HG02642 (cell line): Measurements from ENCODE around the gene SLCO2B1.
A peak's percentile ranks its signal among the peaks of the same experiment; 100 is the strongest.
"Not testable (repeated sequence)": the region's sequence is repeated elsewhere in the genome, so short reads cannot be mapped to it uniquely, and the experiment has no call there.

Source experiments
- ATAC-seq: cut with Tn5 transposase; IDR thresholded peaks from one replicate; pipeline ENCODE4 v1.9.1; 2021; ENCODE audit warnings: mild to moderate bottlenecking; ENCODE audit not compliant: unreplicated experiment, poor library complexity

The SLCO2B1 gene, protein sequence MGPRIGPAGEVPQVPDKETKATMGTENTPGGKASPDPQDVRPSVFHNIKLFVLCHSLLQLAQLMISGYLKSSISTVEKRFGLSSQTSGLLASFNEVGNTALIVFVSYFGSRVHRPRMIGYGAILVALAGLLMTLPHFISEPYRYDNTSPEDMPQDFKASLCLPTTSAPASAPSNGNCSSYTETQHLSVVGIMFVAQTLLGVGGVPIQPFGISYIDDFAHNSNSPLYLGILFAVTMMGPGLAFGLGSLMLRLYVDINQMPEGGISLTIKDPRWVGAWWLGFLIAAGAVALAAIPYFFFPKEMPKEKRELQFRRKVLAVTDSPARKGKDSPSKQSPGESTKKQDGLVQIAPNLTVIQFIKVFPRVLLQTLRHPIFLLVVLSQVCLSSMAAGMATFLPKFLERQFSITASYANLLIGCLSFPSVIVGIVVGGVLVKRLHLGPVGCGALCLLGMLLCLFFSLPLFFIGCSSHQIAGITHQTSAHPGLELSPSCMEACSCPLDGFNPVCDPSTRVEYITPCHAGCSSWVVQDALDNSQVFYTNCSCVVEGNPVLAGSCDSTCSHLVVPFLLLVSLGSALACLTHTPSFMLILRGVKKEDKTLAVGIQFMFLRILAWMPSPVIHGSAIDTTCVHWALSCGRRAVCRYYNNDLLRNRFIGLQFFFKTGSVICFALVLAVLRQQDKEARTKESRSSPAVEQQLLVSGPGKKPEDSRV

GRCh38 chr11:75150879-75151278, at the start of gene SLCO2B1:
TSS of gene SLCO2B1 (plus strand) at chr11:75151107. CDS start at chr11:75151382, 275 bp downstream.
- ATAC-seq: no peak

- ATAC-seq: no peak
Observed at GRCh38 chr11:75101424-75102128, 49.3 kb upstream of the SLCO2B1 start.

DNA sequence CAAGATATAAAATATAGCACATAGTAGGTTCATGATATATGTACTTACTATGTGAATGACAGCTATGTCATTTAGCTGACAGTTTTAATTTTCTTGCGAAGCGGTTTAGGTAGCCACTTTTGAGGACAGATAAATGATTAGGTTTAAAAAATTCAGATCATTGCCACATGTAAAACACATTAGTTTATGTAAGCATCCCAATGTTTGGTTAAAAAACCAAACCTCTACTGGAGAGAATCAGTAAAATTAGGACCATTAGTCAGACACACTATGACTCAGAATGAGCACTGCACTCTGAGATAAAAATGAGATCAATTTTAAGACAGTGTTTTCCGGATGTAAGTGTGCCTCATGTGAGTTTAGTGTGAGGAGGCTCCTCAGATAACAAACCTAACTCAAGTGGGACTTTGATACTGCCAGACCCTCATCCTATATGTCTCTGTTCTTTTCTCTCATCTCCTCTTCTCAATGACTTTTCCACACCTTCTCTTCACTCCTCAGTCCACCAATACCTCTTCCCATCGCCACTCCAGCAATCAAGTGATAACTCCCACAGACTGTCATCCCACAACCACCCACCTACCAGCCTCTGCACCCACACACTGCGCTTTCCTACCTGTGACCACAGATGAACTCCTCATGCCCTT, 47.4 kb upstream of the SLCO2B1 start:
- no peak for ATAC-seq

DNA sequence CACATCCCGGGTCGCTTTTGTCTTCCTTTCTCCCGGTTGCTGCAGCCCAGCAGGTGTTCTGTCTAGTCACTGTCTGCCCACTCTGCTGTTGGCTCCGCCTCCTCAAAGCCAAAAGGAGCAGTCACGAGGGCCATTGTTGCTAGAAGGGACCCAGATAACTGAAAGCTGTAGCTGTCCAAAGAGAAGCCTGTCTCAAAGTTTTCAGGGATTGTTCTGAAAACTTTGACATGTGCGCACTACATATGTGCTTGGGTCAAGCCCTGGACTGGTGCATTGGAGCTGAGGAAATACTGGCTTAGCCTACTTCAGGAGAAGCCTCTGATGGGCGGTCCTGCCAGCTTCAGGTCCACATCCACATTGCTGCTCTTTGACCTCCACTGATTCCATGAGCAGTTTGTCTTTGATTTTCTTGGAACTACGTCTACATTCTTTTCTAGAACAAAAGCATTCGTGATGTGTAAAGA, 45.4 kb upstream of the SLCO2B1 start:
- ATAC-seq: no peak

DNA sequence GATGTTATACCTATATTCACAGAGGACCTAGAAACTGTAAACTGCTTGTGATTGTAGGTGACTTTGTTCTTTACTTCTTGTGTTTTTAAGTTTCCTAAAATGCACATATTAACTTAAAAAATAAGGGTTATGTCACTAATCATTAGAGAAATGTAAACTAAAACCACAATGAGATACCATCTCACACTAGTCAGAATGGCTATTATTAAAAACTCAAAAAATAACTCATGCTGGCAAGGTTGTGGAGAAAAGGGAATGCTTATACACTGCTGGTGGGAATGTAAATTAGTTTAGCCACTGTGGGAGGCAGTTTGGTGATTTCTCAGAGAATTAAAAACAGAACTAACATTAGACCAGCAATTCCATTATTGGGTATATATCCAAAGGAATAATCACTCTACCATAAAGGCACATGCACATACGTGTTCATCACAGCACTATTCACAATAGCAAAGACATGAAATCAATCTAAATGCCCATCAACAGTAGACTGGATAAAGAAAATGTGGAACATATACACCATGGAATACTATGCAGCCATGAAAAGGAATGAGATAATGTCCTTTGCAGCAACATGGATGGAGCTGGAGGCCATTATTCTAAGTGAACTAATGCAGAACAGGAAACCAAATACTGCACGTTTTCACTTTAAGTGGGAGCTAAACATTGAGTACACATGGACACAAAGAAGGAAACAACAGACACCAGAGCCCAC, 44.8 kb upstream of the SLCO2B1 start:
- ATAC-seq: not testable (repeated sequence)

- no peak for ATAC-seq
Observed at GRCh38 chr11:75107187-75107586, 43.7 kb upstream of the SLCO2B1 start.

DNA sequence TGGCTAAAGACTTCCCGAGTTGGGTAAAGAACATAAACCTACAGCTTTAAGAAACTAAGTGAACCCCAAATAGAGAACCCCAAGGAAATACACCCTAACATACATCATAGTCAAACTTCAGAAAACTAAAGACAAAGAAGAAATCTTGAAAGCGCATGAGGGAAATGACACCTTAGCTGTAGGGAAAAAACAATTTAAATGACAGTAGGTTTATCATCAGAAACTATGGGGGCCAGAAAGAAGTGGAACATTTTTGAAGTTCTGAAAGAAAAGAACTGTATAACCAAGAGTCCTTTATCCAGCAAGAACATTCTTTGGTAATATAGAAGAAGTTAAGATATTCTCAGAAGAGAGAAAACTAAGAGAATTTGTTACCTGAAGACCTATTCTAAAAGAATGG, 38.7 kb upstream of the SLCO2B1 start:
- no peak for ATAC-seq

DNA sequence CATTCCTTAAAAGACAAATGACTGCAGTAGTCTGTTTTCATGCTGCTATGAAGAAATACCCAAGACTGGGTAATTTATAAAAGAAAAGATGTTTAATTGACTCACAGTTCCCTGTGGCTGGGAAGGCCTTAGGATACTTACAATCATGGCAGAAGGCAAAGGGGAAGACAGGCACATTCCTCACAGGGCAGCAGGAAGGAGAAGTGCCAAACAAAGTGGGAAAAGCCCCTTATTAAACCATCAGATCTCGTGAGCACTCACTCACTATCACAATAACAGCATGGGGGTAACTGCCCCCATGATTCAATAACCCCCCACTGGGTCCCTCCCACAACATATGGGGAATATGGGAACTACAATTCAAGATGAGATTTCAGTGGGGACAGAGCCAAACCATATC, 37.9 kb upstream of the SLCO2B1 start:
- no peak for ATAC-seq

DNA sequence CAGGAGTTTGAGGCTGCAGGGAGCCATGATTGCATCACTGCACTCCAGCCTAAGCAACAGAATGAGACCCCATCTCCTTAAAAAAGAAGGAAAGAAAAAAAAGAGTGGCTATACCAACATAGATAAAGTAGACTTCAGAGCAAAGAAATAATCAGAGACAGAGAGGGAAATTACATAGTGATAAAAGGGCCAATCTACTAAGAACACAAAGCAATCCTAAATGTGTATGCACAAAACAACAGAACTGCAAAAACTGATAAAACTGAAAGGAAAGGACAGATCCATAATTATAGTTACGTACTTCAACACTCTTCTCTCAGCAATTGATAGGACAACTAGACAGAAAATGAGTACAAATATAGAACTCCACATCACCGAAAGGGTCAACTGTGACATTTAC, 36.4 kb upstream of the SLCO2B1 start:
- ATAC-seq: no peak

GRCh38 chr11:75118577-75118976, 32.3 kb upstream of the SLCO2B1 start:
- no peak for ATAC-seq

DNA sequence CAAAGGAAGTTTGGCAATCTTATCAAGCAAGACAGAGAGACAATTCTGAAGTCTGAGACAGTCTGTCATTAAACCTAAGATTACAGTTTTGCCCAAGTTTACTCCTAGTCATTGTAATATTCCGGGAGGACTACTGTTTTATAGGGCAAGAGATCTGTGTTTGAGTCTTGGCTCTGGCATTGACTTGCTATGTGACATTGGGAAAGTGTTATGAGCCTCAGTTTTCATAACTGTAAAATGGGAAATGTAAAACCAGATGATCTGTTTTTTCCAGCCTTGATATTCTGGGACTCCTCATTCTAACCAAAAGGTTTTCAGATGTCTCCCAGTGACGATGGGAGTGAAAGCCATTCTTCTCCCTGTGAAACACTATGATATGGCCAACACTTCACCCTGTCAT, 24.3 kb upstream of the SLCO2B1 start:
- ATAC-seq: no peak

DNA sequence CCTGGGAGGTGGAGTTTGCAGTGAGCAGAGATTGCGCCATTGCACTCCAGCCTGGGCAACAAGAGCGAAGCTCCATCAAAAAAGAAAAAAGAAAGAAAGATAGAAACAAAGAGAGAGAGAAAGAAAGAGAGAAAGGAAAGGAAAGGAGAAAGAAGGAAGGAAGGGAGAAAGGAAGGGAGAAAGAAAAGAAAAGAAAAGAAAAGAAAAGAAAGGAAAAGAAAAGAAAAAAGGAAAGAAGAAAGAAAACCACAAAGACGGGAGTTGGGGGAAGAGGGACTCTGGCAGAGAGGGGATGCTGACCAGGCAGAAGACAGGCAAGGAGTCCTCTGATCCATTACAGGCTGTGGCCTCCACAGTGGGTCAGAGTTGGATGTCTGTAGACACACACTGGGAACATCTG, 18.8 kb upstream of the SLCO2B1 start:
- ATAC-seq: no peak

DNA sequence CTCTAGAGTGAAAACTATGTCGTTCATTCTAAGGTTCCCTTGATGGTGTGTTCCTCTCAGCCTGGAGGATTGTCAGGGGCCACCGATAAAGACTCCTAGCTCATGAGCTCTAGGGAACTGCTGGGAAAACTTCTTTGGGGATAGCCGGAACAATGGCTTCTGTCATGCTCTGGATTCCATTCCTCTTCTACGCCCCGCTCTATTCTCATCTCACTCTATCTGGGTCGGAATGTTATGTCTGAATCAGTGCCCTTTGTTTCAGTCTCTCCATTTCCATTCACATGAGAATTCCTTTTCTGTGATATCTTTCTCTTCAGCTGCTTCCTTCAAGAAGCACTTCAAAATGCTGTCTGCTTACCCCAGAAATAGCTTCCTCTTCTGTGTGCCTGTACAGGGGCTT, 16.9 kb upstream of the SLCO2B1 start:
- ATAC-seq: no peak

GRCh38 chr11:75135021-75135650, 15.8 kb upstream of the SLCO2B1 start:
- no peak for ATAC-seq

- no peak for ATAC-seq
Observed at GRCh38 chr11:75135651-75136050, 15.3 kb upstream of the SLCO2B1 start.

DNA sequence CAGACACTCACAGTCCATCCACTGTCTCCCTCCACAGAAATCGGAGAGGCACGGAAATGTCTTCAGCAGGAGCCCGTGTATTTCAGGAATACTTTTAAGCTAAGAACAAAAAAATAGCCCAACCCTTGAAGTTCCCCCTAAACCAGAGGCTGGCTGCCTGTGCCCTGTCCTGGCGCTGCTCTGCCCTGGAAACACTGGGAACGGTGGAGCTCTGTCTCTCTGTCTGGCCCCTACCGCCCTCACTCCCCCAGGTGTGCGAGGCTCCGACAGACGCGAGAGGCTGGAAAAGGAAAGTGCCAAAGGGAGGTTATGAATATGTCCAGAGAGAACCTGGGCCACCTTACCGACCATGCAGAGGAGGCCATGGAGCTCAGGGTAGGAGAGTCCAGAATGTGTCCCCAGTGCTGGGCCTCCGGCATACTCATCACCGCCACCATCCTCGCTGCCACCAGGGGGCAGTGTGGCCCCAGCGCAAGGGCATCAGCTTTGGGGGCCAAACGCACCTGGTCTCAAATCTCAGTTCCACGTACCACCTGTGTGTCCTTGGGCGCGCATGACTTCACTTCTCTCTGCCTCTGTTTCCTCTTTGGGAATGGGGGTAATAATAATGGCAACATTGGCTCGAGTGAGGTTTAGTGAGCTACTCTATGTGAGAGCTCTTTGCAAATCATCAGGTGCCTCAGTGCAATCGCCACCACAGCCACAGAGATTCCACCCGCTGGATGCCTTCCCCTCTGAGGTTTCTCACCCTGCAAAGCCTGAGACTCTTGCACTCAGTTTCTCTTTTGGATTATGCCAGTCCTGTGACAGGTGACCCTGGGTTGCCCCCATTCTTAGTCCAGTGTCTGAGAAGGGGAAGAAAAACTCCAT, 10.4 kb upstream of the SLCO2B1 start:
- no peak for ATAC-seq

DNA sequence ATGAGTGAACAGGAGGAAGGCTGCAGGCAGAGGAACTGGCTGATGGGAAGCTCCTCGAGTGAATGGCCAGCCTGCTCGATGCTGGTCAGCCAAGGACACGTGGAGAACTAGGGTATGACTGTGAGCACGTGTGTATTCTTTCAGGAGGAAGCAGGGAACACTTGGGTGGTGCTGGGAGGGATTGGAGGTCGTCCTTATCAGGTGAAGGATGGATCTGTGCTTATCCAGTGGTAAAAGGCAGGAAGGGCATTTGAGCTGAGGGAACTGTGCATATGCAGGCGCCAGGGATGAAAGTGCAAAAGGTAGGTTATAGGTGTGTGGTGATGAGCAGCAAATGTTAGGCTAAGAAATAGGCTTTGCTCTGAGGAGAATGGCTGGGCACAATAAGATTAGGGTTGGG, 9.7 kb upstream of the SLCO2B1 start:
- no peak for ATAC-seq

DNA sequence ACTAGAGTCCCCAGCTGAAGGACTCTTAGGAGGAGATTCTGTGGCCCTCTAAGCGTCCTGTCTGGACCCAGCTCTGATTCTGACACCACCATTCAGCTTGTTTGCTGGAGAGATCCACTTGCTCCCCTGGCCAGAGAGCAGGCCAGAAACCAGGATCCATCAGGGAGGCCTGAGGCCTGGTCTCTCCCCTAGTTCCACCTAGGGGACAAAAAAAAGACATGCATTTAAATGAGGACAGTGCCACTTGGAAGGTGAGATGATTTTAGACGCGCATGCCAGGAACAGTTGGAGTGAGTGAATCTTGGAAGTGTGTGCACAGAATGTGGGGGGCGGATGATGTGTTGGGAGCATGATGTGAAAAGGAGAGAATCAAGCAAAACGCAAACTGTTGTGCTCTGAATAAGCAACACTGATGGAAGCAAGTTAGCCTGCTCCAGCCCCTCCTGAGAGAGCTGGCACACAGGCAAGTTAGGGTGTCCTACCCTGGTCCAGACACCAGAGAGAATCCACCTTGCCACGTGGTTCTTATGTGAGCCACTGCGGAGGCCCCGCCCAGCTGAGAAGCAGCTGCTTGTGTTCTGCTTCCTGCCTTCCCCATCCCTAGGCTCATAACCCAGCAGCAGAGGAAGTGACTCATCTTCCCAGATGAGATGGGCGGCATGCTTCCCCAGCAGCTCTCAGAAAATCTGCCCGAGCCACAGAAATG, 8.0 kb upstream of the SLCO2B1 start:
- ATAC-seq: peak; percentile 57
